ENCODE data around the gene NR6A1.

Gene NR6A1

GRCh38 chr9:124812441-124812876, 41.3 kb upstream of the NR6A1 start:
- no peak for DNase-seq (ENCODE audit: extremely low read depth, low read depth)
- no peak; the same call in 1 of the 2 replicates for TF ChIP-seq CTCF (IDR thresholded peaks at IDR 0.05; ENCODE audit: low read depth, low read length)

GRCh38 chr9:124810663-124811355, 39.7 kb upstream of the NR6A1 start:
- no peak for TF ChIP-seq CTCF (IDR thresholded peaks at IDR 0.05; ENCODE audit: low read depth, low read length)
- no peak for DNase-seq (ENCODE audit: extremely low read depth, low read depth)

GRCh38 chr9:124809741-124810500, 38.8 kb upstream of the NR6A1 start:
- no peak for TF ChIP-seq CTCF (IDR thresholded peaks at IDR 0.05; ENCODE audit: low read depth, low read length)
- no peak for DNase-seq (ENCODE audit: extremely low read depth, low read depth)

DNA sequence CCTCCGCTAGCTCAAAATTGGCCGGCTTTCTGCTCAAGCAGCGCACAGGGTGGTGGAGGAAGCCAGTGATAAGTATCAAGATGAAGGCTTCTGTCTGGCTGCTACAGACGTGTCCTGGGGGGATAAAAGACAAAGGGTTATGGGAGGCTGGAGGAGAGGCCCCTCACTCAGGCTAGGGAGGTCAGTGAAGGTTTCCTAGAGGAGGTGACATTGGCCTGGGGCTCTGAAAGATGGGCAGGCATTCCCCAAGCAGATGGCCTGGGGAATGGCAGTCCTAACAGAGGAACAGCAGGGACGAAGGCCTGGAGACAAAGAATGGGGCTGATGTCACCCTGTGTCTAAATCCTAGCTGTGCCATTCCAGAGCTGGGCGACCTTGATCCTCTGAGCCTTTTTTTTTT, 38.1 kb upstream of the NR6A1 start:
- DNase-seq (ENCODE audit: extremely low read depth, low read depth) = no peak
- no peak for TF ChIP-seq CTCF (IDR thresholded peaks at IDR 0.05; ENCODE audit: low read depth, low read length)

DNA sequence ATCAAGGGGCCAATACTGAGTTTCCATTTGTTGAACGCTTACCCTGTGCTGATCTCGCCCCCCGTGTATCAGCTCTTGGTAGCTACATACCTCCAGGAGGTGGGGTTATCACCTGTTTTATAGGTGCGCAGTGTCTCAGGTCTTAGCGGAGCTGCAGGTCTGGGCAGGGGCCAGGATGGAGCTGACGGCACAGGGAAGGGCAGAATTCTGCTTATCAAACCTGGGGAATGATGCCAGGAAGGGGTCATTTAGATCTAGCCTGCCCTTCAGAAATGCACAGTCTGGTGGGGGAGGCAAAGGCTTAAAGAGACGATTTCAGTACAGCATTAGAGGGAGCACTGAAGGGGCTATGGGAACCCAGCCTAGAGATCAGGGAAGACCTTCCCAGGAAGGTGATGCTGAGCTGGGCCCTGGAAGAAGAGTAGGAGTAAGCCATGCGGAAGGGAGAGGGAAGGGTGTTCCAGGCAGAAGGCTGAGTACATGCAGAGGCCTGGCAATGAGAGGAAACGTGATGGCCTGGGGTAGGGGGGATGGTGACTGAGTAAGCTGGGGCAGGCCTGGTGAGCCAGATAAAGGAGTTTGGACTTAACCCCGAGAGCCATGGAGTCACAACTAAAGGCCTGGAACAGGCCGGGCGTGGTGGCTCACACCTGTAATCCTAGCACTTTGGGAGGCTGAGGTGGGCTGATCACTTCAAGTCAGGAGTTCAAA, 37.3 kb upstream of the NR6A1 start:
- TF ChIP-seq CTCF (IDR thresholded peaks at IDR 0.05; ENCODE audit: low read depth, low read length) = no peak

DNA sequence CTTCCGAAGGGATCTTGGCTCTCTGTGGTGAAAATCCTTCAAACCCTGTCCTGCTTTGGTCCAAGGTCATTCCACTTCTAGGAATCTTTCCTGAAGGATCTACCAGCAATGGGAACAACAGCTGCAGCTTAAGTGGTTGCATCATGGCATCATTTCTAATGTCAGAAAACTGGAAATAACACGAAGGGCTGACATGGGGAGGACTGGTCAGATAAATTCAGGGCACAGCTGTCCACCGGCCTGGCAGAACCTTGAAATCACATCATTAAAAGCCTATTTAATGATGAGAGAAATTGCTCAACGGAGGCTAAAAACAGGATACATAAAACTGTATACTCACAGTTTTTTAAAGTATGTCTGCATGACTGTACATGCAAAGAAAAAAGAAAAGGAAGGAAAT, 34.1 kb upstream of the NR6A1 start:
- no peak for TF ChIP-seq CTCF (IDR thresholded peaks at IDR 0.05; ENCODE audit: low read depth, low read length)
- no peak for DNase-seq (ENCODE audit: extremely low read depth, low read depth)

More for the DNA sequence above, 37.3 kb upstream of the NR6A1 start:
- no peak for DNase-seq (ENCODE audit: extremely low read depth, low read depth)

DNA sequence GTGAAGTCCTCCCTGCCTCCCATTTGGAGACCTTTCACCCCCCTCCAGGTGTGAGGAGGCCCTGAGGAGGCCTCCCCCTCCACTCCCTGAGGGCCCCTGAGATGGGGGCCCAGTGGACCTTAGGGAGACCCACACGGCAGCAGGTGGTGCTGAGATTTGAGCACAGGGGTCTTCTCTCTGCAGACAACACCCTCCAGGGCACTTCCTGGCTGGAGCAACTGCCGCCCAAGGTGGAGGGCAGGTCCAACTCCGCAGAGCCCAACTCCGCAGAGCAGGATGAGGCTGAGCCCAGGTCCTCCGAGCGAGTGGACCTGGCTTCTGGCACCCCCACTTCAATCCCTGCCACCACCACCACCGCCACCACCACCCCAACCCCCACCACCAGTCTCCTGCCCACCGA, 32.8 kb upstream of the NR6A1 start:
- TF ChIP-seq CTCF (IDR thresholded peaks at IDR 0.05; ENCODE audit: low read depth, low read length) = no peak

More for the DNA sequence above, 32.8 kb upstream of the NR6A1 start:
- no peak for DNase-seq (ENCODE audit: extremely low read depth, low read depth)
